ENCODE results near the gene ITPKB. TPM values are rescaled to one million over a fixed set of nuclear protein-coding genes. Genes with fewer than 3 reads are reported as not detected.
"Not testable (repeated sequence)": the region's sequence is repeated elsewhere in the genome, so short reads cannot be mapped to it uniquely, and the experiment has no call there.

The ITPKB gene
- polyA plus RNA-seq, 1 donor from 2014 or later, result 20.4 TPM

- Mint-ChIP-seq H3K36me3 (peaks cover 7% of the 10 kb centered on the region), H3K9me3 (no peaks in the 10 kb centered on the region), H3K27ac (peak overlapping the region; percentile 29 to 89 (median 41)), H3K4me1 (peaks cover 74 to 84% (median 75%) of the 10 kb centered on the region in 3 donors), H3K4me3 (peak overlapping the region; percentile 3 to 81 (median 53)), H3K27me3 (no peaks in the 10 kb centered on the region)
Measured at GRCh38 chr1:226730071-226730470, 9.0 kb downstream of the ITPKB start.

GRCh38 chr1:226728448-226728847 is 10.6 kb downstream of the ITPKB start:
- H3K4me1 Mint-ChIP-seq, result peaks cover 72 to 82% (median 76%) of the 10 kb centered on the region in 3 donors
- peak overlapping the region; percentile 89 to 98 (median 95) for H3K27ac Mint-ChIP-seq
- H3K36me3 Mint-ChIP-seq, result peaks cover 7% of the 10 kb centered on the region
- H3K27me3 Mint-ChIP-seq, result no peaks in the 10 kb centered on the region
- H3K4me3 Mint-ChIP-seq, result peak overlapping the region in 3 of 4 donors; percentile 24 to 81 (median 57)
- H3K9me3 Mint-ChIP-seq, result no peaks in the 10 kb centered on the region

- Mint-ChIP-seq H3K27me3 (no peaks in the 10 kb centered on the region), H3K4me3 (peak overlapping the region in 2 of 4 donors; percentile 49 to 63), H3K4me1 (peaks cover 53 to 72% (median 59%) of the 10 kb centered on the region in 3 donors), H3K36me3 (peaks cover 2% of the 10 kb centered on the region), H3K9me3 (no peaks in the 10 kb centered on the region), H3K27ac (peak overlapping the region; percentile 89 to 98 (median 95))
Measured at GRCh38 chr1:226725897-226726267, 13.2 kb downstream of the ITPKB start.

GRCh38 chr1:226723657-226724532 is 15.2 kb downstream of the ITPKB start:
- Mint-ChIP-seq H3K4me1 (peaks cover 43 to 62% (median 51%) of the 10 kb centered on the region in 3 donors), H3K4me3 (peak overlapping the region in 3 of 4 donors; percentile 17 to 84 (median 75)), H3K36me3 (no peaks in the 10 kb centered on the region), H3K9me3 (no peaks in the 10 kb centered on the region), H3K27me3 (no peaks in the 10 kb centered on the region), H3K27ac (peak overlapping the region in 1 of 3 donors; percentile 89)

GRCh38 chr1:226722901-226723656 is 16.0 kb downstream of the ITPKB start:
- Mint-ChIP-seq H3K9me3 (no peaks in the 10 kb centered on the region), H3K27ac (no peak overlapping the region), H3K27me3 (no peaks in the 10 kb centered on the region), H3K36me3 (no peaks in the 10 kb centered on the region), H3K4me1 (peaks cover 37 to 57% (median 48%) of the 10 kb centered on the region in 3 donors), H3K4me3 (peak overlapping the region in 2 of 4 donors; percentile 22 to 58)

- Mint-ChIP-seq H3K36me3 (no peaks in the 10 kb centered on the region), H3K9me3 (no peaks in the 10 kb centered on the region)
Measured at GRCh38 chr1:226722240-226722900, 16.7 kb downstream of the ITPKB start.

GRCh38 chr1:226720574-226720973 is 18.5 kb downstream of the ITPKB start:
- H3K4me3 Mint-ChIP-seq, H3K27ac Mint-ChIP-seq, H3K9me3 Mint-ChIP-seq, H3K27me3 Mint-ChIP-seq, H3K36me3 Mint-ChIP-seq: not testable (repeated sequence)
- H3K4me1 Mint-ChIP-seq, result peaks cover 30 to 48% (median 37%) of the 10 kb centered on the region in 3 donors

More at GRCh38 chr1:226722240-226722900, 16.7 kb downstream of the ITPKB start:
- Mint-ChIP-seq H3K4me1 (peaks cover 38 to 56% (median 46%) of the 10 kb centered on the region in 3 donors), H3K27ac (no peak overlapping the region), H3K27me3 (no peaks in the 10 kb centered on the region), H3K4me3 (peak overlapping the region in 1 of 4 donors; percentile 58)

GRCh38 chr1:226719596-226720387 is 19.3 kb downstream of the ITPKB start:
- Mint-ChIP-seq H3K4me3 (no peak overlapping the region), H3K27ac (peak overlapping the region in 1 of 3 donors; percentile 46), H3K4me1 (peaks cover 25 to 44% (median 34%) of the 10 kb centered on the region in 3 donors), H3K36me3 (no peaks in the 10 kb centered on the region), H3K9me3 (no peaks in the 10 kb centered on the region), H3K27me3 (no peaks in the 10 kb centered on the region)

GRCh38 chr1:226717256-226717909 is 21.7 kb downstream of the ITPKB start:
- Mint-ChIP-seq H3K4me3 (peak overlapping the region in 3 of 4 donors; percentile 7 to 65 (median 18)), H3K9me3 (no peaks in the 10 kb centered on the region), H3K36me3 (peaks cover 3% of the 10 kb centered on the region), H3K4me1 (peaks cover 30 to 49% (median 42%) of the 10 kb centered on the region in 3 donors), H3K27ac (peak overlapping the region; percentile 44 to 87 (median 80)), H3K27me3 (no peaks in the 10 kb centered on the region)

GRCh38 chr1:226716577-226716976 is 22.5 kb downstream of the ITPKB start:
- H3K36me3 Mint-ChIP-seq, result peaks cover 3% of the 10 kb centered on the region
- H3K4me3 Mint-ChIP-seq, result no peak overlapping the region
- H3K27me3 Mint-ChIP-seq, result no peaks in the 10 kb centered on the region
- H3K4me1 Mint-ChIP-seq, result peaks cover 38 to 54% (median 49%) of the 10 kb centered on the region in 3 donors
- peak overlapping the region in 2 of 3 donors; percentile 80 to 87 for H3K27ac Mint-ChIP-seq
- no peaks in the 10 kb centered on the region for H3K9me3 Mint-ChIP-seq

- Mint-ChIP-seq H3K9me3 (no peaks in the 10 kb centered on the region), H3K27ac (peak overlapping the region; percentile 6 to 93 (median 51)), H3K36me3 (peaks cover 3% of the 10 kb centered on the region), H3K4me1 (peaks cover 47 to 70% (median 50%) of the 10 kb centered on the region in 3 donors), H3K27me3 (no peaks in the 10 kb centered on the region), H3K4me3 (peak overlapping the region in 3 of 4 donors; percentile 11 to 76 (median 13))
Measured at GRCh38 chr1:226714148-226714547, 24.9 kb downstream of the ITPKB start.

GRCh38 chr1:226712742-226713419 is 26.2 kb downstream of the ITPKB start:
- H3K27me3 Mint-ChIP-seq, result no peaks in the 10 kb centered on the region

More at GRCh38 chr1:226712742-226713419, 26.2 kb downstream of the ITPKB start:
- no peaks in the 10 kb centered on the region for H3K9me3 Mint-ChIP-seq
- peak overlapping the region; percentile 0 to 84 (median 68) for H3K4me3 Mint-ChIP-seq
- H3K27ac Mint-ChIP-seq, result peak overlapping the region; percentile 6 to 95 (median 93)
- peaks cover 47 to 74% (median 52%) of the 10 kb centered on the region in 3 donors for H3K4me1 Mint-ChIP-seq
- H3K36me3 Mint-ChIP-seq, result peaks cover 6% of the 10 kb centered on the region

Measured in IgD-negative memory B cell (primary cell).